Thyroid gland (tissue), 4 donors: Measurements from ENCODE around the gene LMX1B.

ENCODE experiments used
- POLR2A ChIP-seq, 2 donors: fragments of 450-650 bp; IDR thresholded peaks; one replicate each; pipeline ENCODE4 v1.6.1; 2017; ENCODE audit warnings: antibody characterized with exemption in 2 of 2, mild to moderate bottlenecking in 2 of 2, moderate library complexity in 1 of 2
- TF ChIP-seq, protein P1 (sequence below), 6 experiments: fragments of 200-600 bp in 3 of 6; fragments of 450-650 bp in 3 of 6; sonication (generic) in 3 of 6; IDR thresholded peaks; one replicate each; pipeline ENCODE4 v1.5.1; 2016 to 2019; ENCODE audit warnings: antibody characterized with exemption in 6 of 6, mild to moderate bottlenecking in 2 of 6, inconsistent platforms in 1 of 6, moderate library complexity in 1 of 6

DNA sequence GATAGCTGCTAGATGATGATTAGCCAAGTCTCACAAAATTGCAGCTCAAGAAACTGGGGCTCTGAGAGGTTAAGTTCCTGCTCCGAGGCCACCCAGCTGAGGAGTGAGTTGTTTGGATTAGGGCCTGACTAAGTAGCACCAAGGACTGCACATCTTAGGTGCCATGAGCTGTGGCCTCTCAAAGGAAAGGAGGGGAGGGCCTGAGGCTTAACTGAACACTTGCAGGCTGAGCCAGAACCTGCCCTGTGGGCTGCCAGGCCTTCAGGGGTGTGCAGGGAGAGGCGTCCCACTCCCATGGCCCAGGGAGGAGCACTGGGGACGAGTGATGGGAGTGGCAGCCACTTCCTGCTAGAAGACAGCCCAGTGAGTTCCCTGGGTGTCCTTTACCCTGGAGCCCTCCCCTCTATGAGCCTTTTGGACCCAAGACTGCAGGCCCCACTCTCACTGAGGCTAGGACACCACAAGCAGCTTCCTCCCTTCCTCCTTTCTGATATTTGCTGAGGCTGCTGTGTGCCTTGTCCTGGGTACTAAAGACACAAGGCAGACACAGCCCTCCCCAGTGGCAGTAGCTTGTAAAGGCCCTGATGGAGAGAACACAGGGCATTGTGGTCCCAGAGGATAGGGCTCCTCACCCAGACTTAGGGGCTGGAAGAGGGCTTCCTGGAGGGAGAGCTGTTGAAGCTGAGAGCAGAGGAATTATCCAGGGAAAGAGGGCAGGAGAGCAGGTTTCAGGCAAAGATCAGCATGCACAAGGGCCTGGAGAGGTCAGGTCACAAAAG, 22.1 kb downstream of the LMX1B start:
- TF ChIP-seq POLR2A (IDR thresholded peaks at IDR 0.05): no peak
- TF ChIP-seq, protein P1, sequence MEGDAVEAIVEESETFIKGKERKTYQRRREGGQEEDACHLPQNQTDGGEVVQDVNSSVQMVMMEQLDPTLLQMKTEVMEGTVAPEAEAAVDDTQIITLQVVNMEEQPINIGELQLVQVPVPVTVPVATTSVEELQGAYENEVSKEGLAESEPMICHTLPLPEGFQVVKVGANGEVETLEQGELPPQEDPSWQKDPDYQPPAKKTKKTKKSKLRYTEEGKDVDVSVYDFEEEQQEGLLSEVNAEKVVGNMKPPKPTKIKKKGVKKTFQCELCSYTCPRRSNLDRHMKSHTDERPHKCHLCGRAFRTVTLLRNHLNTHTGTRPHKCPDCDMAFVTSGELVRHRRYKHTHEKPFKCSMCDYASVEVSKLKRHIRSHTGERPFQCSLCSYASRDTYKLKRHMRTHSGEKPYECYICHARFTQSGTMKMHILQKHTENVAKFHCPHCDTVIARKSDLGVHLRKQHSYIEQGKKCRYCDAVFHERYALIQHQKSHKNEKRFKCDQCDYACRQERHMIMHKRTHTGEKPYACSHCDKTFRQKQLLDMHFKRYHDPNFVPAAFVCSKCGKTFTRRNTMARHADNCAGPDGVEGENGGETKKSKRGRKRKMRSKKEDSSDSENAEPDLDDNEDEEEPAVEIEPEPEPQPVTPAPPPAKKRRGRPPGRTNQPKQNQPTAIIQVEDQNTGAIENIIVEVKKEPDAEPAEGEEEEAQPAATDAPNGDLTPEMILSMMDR (IDR thresholded peaks at IDR 0.05): no peak
